Measurements from ENCODE around the gene LRRC71.

DNA sequence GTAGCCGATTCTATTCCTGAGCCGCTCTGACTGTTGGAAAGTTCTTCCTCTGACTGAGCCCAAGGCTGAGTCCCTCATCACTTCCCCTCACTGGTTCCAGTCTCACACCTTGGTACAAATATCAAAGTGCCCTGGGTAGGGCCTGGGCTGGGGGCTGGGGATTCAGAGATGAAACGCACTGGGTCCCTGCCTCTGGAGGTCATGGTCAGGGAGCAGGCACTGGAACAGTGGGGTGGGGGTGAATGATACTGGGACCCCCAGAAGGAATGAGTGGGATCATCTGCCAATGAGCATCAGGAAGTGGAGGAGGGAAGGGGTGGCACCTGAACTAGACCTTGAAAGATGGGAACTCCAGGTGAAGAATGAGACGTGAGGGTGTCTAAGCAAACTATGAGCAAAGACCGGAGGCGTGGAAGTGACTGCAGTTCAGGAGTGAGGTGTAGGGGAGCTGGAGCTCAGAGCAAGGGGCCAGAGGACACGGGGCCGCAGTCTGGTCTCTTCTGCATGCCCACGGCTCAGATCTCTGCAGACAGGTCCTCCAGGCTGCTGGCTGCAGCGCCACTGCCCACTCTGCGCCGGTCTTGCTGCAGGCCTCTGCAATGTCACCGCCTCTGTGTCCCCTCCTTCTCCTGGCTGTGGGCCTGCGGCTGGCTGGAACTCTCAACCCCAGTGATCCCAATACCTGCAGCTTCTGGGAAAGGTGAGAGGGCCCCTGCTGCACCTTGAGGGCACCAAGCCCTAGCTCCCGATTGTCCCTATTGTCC, 16.9 kb upstream of the LRRC71 start:
- TF ChIP-seq POLR2A (IDR thresholded peaks at IDR 0.05): no peak
- TF ChIP-seq, protein P1, sequence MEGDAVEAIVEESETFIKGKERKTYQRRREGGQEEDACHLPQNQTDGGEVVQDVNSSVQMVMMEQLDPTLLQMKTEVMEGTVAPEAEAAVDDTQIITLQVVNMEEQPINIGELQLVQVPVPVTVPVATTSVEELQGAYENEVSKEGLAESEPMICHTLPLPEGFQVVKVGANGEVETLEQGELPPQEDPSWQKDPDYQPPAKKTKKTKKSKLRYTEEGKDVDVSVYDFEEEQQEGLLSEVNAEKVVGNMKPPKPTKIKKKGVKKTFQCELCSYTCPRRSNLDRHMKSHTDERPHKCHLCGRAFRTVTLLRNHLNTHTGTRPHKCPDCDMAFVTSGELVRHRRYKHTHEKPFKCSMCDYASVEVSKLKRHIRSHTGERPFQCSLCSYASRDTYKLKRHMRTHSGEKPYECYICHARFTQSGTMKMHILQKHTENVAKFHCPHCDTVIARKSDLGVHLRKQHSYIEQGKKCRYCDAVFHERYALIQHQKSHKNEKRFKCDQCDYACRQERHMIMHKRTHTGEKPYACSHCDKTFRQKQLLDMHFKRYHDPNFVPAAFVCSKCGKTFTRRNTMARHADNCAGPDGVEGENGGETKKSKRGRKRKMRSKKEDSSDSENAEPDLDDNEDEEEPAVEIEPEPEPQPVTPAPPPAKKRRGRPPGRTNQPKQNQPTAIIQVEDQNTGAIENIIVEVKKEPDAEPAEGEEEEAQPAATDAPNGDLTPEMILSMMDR (IDR thresholded peaks at IDR 0.05): no peak
